Fibroblast of gingiva (primary cell): ENCODE results near the gene PLA2G15.

ENCODE experiments used
- DNase-seq: peaks from one replicate; pipeline ENCODE4 v3.0.0-alpha.2; 2011; ENCODE audit warnings: low read depth

PLA2G15 gene

DNA sequence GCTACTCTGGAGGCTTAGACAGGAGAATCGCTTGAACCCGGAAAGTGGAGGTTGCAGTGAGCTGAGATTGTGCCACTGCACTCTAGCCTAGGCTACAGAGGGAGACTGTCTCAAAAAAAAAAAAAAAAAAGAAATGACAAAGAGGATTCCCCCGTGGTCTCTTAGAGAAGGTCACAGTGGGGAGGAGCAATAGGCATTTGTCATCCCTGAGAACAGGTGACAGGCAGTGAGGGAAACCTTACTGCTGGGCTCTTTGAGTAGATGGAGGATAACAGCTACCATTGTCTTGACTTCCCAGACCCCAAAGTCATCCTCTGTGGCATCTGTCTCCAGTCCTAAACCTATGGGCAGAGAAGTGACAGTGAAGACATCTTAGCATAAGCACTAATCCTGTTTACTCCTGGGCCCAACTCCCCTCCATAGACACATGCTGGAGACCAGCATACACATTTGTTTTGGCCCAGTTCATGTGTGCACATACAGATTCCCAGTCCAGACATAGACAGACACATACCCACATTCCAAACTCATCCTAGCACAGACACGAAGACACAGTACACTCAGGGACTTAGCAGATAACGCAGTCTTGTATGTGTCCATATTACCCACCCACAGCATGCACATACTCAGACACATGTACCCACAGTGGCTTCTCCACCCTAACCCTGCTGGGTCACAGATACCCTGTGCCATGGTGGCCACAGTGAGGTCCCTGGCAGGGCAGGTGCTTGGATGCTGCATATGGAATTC, 11.9 kb upstream of the PLA2G15 start:
- no peak for DNase-seq

DNA sequence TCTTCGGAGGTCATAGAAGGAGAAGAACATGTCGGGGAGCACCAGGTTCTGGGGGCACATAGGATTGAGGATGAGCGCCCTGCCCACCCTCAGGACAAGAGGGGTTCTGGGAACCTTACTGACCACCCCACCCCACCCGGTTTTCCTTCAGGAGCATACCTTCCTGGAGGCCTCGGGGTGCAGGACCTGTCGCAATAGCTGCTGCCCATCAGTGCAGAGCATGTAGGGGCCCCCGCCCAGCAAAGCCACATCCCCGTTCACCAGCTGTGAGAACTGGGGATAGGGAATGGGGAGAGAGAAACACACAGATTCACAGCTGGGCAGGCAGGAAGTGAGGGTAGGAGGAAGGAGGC, 11.4 kb upstream of the PLA2G15 start:
- no peak for DNase-seq

DNA sequence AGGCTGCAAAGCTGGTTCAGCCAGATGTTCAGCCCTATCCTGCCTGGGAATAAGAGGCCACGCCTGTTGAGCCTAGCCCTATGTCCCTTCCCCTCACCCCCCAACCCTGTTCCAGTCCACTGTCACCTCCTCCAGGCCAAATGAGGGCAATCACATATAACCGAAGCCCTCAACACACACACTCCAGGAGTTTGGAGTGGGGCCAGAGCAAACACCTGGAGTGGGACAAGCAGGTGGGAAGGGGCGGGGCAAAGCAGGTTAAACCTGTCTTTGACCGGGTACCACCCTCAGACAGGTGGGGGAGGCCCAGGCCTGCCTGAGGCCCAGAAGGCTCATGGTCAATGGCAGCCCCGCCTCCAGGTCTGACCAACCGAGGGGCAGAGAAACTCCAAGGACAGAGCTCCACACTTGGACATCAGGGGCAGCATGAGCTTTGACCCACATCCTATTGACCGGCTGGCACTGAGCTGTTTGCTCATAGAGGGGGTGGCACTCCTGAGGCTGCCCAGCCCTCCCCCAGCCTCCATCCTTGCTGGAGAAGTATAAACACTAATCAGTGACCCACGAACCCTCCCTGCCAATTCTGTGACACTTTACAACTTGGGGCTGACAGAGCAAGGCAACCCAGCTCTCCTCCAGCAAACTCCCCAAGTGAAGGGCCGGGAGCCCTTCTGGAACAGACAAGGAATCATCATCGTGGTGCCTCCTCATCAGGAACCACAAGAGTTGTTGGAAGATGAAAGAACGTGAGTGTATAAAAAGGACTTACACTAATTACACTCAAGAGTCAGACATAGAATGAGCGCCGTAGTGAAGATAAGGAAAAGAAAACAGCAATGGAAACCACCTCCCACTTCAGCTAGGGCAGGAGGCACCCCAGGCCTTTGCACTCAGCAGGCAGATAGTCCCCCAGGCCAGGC, 10.7 kb upstream of the PLA2G15 start:
- no peak for DNase-seq

DNA sequence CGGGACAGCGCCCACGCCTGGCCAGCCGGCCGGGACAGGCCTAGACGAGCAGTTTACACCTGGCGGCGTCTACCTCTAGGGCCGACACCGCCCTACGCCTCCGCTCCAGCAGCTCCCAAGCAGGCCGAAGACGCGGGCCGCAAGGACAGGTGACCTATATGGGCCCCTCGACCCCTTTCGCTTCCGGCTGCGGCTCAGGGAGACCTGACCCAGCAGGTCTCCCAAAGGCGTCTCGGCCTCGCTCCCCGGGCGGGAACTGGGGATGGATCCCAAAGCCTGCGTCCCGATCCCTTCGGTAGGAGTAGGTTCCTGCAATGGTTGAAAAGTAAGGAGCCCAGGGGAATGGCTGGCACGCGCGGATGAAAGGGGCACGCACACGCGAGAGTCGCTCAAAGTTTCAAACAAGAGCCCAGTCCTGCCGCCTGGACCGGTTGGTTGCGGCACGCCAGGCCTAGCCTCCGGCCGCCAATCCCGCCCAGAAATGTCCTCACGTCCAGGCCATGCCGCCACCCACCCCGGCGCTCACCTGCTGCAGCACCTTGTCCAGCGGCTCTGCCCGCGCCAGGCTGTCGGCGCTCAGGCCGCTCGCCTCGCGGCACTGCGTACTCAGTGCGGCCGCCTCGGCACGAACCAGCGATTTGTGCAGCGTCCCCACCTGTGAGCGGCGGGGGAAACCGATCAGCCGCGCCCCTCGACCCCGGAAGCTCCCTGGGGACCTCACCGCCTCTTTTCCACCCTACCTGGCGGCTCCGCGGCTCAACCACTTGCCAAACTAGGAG, 9.9 kb upstream of the PLA2G15 start:
- DNase-seq = no peak

DNA sequence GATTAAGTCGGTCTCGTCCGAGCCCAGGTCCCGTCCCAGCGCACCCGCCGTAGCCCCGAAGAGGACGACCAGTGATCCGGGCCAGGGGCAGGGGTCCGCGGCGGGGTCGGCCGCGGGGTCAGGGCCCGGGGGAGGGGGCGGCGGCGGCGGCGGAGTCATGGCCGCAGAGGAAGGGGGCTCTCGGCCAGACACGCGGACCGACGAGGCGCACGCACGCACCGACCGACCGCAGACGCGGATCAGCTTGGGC, 9.4 kb upstream of the PLA2G15 start, which contains the start of gene ESRP2:
TSS of gene ESRP2 (minus strand) at position 241 of the 250 bp plus-strand sequence. CDS start at position 159, 82 bp downstream.
- no peak for DNase-seq

DNA sequence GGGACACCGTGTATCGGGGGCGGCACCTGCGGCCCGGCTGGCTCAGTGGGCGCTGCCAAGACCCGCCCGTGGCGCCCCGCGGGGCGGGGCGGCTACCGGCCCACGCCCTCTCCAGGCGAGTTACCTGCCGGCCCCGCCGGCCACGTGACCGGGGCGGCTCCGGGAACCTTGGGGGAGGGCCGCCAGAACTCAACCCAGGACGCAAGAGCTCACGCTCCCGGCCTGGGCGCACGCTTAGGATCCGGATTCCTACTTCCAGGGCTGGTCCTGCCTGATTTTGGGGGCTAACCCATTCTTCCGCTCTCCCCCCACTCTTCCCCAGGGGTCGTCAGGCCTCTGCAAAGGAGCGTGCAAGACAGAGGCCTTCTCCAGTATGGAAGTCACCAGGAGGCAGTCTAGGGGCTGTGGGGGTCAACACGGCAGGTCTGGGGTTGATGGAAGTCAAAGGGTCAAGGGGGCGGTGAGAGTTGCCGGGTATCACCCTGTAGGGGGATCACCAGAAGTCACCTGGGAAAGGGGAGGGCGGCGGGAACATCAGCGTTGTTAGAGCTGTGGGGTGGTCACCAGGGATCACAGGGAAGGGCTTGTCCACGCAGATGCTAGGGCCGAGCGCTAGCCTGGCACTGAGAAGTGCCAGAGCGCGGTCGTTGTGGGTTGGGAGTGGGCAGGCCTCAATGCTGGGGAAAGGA, 8.9 kb upstream of the PLA2G15 start:
- no peak for DNase-seq

DNA sequence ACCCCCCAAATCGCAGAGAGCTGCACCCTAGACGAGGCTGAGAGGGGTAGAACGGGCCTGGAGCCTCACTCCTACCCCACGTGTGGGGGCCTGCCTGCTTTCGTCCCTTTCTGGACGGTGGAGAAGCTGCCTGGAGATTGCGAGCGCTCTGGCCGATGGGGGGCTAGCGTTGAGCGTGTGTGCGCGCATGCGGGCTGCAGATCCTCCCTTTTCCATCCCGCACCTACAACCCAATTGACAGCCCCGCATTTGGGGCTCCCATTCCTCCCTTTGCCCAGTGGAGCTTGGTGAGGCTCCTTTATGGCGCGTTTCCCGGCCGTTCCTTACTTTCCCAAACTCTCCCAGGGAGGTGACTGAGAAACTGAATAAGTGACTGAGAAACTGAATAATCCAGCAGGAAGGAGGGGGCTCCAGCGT, 8.3 kb upstream of the PLA2G15 start:
- no peak for DNase-seq

DNA sequence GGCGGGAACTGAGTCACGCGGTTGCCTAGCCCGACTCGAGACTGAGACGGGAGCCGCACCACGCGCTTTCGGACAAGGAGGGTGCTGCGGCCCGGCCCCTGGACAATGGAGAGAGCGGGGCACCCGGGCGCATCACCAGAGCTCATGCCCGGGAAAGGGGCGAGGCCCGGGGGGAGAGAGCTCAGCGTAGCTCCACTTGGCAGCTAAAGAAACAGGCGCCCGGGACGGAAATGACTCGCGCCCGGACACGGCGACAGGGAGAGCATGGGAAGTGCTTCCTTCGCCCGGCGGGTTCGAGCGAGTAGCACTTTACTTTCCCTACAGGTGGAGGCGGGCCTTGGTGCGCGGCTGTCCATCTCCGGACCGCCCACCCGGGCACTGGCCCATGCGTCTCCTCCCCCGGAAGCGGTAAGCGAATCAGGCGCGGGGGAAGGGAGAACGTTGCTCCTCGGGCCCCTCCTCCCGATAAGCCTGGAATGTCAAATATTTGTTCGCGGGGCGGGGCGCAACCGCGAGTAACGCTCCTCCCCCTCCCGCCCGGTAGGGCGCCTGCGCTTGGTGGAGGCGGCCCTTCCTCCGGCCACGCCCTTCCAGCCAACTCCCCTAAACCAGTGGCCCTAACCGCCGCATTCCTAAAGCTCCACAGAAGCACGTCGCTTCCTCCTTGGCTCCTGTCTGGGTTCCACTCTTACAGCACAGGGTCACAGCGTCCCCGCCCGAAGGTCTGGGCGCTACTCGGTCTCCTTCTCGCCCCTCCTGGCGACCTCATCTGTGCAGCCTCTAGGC, 7.7 kb upstream of the PLA2G15 start:
- DNase-seq = peak; percentile 96

DNA sequence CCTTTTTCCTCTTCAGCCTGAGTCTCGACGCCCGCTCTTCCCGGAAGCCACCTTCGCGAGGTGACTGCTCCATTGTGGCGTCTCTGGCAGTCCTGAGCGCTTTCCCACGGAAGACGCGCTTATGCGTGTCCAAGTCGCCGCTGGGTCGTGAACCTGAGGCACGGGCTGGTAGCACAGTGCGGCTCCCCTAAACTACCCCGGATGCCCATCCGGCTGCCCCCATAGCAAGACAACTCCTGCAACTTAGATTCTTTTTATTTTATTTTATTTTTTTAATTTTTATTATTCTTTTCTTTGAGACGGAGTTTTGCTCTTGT, 7.2 kb upstream of the PLA2G15 start:
- DNase-seq = no peak

DNA sequence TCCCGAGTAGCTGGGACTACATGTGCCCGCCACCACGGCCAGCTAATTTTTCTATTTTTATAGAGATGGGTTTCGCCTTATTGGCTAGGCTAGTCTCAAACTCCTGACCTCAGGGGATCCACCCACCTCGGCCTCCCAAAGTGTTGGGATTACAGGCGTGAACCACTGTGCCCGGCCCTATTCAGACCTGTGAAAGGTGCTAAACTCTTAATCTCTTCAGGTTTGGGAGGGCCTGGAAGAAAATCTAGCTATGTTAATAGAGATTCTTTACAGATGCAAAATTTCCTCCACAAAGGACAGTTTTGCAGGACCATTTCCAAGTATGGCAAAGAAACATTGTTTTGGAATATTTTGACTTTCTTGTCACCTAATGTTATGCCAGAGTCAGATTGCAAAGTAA, 3.1 kb upstream of the PLA2G15 start:
- no peak for DNase-seq

DNA sequence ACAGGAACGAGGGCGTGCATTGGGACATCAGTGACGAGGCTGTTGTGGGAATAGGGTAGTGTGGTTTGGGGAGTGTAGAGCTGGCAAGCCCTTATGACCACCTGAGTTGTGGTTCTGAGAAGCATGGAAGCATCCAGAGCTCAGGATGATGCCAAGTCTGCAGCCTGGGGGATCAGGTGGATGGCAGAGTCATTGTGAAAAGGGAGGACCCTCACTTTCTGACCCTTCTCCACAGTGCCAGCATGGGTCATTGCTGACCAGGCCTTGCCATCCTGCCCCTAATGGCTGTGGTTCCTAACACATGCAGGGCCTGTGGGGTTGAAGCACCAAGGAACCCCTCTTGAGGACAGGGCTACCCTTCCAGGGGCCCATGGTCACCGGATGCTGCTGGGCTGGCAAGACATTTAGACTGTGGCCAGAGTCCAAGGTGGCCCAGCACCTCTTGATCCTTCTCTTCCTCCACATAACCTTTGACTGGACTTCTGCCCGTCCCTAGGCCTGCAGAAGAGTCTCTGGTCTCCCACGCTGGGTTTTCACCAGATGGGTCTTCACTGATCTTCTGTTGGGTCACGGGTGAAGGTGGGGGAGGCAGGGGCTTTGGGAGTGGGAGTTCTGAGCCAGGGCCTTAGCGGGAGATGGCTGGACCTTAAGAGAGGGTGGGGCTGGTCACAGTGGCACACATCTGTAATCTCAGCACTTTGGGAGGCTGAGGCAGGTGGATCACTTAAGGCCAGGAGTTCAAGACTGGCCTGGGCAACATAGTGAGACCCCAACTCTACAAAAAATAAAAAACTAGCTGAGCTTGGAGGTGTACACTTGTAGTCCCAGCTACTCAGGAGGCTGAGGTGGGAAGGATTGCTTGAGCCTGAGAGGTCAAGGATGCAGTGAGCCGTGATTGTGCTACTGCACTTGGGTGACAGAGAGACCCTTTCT, 2.0 kb upstream of the PLA2G15 start:
- no peak for DNase-seq

DNA sequence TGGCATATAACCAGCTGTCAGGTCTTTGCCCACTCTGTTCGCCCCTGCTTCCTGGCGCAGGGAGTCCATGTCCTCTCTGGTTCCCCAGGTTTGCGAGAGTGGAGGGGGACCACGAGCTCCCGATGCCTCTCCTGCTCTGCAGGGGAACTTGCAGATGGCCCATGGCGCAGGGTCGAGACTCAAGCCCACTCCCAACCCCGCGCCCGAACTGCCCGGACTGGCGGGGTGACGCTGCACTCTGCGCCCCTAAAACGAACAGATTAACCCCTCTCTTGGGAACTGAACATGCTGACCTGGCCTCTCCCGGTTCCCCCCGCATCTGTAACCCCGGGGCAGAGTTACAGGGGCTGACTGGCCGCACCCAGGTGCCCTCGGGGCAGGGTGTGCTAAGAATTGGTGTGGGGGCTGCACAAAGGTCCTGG, 681 bp upstream of the PLA2G15 start:
- DNase-seq = no peak

DNA sequence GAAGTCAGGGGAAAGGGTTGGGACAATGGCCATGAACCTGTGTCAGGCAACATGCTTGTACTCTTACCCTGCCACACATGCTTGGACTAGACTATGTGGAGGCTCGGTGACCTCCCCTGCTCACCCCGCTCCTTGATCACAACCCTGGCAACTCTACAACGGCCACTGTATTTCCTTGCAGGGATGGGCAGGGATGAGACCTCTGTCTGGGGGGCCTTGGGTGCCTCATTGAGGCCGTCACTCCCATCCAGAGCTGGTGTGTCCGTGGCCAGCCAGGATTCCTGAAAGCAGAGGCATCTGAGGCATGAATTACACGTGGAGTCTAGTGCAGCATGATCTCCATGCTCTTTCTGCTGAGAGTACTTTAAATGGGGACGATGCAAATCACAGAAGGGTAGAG, 948 bp downstream of the PLA2G15 start:
- DNase-seq = no peak

DNA sequence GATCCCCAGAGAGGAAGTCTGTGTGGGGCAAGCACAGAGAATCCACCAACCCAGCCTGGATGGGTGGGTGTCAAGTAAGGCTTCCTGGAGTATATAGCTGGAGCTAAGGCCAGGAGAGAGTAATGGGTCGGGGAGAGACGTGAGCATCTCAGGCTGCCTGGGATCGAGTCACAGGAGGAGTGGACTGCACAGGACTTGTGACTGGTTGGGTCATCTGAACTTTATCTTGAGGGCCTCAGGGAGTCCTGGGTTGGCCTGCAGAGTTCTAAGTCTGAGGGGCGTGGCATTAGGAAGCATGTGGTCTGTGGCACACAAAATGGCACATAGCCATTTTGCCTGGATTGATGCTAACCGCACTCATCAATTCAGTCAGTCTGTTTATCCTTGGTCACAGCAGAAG, 1.5 kb downstream of the PLA2G15 start:
- DNase-seq = peak; percentile 49

DNA sequence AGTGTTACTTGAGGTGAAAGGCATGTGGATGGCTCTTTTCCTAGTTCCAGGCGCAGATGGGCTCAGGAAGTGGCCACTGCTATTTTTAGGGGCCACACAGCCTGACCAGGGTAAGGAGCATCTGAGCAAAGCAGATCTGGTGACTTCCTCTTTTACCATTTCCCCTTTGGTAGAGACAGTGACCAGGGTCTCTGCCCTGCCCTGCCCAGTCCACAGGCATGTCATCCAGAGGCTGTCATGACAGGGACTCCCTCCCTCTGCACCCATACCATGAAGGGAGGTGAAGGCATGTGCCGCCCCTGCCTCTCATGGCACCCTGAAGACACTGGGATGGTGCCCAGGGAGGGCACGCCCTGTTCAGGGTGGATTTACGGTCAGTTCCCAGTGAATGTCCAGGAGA, 2.2 kb downstream of the PLA2G15 start:
- no peak for DNase-seq

DNA sequence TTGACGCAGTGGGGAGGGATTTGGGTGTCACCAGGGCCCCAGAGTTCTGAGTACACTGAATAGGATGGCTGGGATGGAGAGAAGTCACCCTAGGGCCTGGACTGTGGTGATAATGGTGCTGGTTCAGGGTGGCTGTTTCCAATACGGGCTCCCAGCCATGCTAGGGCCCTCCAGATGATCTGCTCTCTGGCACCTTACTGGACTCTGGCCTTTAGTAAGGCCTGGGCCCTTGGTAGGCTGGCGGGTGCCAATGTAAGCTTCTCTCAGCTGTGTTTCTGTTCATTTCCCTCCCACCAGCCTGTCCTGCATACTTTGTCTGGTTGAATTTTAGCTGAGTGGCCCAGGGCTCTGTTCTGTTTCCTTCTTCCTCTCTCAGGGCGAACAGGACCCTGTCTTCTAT, 2.8 kb downstream of the PLA2G15 start:
- DNase-seq = no peak

DNA sequence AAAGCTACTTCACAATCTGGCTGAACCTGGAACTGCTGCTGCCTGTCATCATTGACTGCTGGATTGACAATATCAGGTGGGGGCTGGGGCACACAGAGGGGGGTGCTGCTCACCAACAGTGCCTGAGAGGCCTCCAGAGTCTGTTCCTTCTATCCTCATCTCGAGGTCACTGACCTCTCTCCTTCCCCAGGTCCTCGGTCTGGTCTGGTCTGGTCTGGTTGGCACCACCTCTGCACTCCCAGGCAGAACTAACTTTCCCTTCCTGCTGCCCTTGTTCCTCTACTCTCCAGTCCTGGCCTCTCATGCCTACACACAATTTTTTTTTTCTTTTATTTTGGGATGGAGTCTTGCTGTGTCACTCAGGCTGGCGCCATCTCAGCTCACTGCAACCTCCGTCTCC, 4.2 kb downstream of the PLA2G15 start:
- DNase-seq = no peak

DNA sequence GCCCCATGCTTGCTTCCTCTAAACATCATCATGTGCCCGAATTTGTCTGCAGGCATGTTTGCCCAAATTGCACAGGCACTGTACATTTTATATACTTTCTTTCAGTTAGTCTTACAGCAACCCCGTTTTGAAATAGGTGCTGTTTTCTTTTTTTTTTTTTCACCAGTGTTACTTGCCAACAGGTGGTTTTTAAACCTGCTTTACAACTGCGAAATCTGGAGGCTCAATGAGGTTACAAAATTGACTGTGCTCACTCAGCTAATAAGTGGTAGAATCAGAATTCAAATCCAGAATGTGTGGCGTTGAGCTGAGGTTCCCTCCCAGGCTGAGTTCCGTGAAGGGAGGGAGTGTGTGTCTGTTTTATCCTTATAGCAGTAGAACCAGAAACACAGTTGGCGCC, 5.8 kb downstream of the PLA2G15 start:
- DNase-seq = no peak

DNA sequence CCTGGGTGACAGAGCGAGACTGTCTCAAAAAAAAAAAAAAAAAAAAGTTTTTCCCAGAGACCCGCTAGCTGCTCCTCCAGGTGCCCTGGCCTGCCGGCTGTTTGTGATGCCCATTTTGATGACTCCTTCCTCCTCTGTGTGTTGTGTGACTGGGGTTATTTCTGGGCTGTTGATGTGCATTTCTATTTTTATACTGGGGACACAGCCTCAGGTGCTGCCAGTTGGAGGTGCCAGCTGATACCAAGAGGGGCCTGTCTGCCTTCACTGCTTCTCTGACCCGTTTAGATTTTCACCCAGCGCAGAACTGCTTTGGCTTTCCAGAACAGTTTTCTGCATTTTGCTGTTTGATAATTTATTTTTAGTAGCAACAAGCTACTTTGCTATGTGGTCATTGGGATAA, 6.7 kb downstream of the PLA2G15 start:
- DNase-seq = no peak

DNA sequence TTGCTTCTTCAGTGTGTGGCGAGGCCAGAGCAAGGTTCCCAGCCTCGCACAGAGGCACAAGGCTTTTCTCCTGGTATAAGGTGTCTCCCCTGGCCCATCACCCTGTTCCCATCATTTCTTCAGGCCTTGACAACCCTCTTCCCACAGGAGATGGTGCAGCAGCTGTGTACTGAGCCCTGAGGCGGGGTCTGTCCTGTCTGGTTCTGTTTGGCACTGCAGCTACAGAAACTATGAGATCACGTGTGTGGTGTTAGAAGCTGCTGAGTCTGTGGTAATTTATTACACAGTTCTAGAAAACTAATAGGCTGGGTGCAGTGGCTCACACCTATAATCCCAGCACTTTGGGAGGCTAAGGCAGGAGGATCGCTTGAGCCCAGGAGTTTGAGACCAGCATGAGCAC, 7.2 kb downstream of the PLA2G15 start:
- DNase-seq = no peak

DNA sequence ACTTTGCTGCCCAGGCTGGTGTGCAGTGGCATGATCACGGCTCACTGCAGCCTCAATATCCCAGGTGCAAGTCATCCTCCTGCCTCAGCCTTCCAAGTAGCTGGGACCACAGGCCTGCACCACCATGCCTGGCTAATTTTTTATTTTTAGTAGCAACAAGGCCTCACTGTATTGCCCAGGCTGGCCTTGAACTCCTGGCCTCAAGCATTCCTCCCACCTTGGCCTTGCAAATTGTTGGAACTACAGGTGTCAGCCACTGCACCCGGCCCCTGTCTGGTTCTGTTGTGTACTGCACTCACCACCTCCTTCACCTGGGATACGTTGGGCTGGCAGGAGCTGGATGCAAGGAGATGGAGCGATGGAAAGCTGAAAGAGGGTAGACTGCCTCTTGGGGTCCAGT, 8.5 kb downstream of the PLA2G15 start:
- DNase-seq = no peak
